Left lobe of liver (tissue), 2 donors: ENCODE results near the gene ESYT1. TPM values are rescaled to one million over a fixed set of nuclear protein-coding genes. Genes with fewer than 3 reads are reported as not detected.

Experiments
- ATAC-seq: fragments of 200-7000 bp; cut with Tn5 transposase; one replicate; pipeline ENCODE4 v1.9.1; 2020; ENCODE audit warnings: mild to moderate bottlenecking, moderate library complexity
- DNase-seq: peaks from one replicate; pipeline ENCODE4 v3.0.0-alpha.2; 2020; ENCODE audit warnings: low spot score
- total RNA-seq: library from RNA; stranded (reverse); gene quantifications from one replicate; pipeline ENCODE4 v1.2.1, GENCODE V29; 2021
- donor health status: DM: no; HTN: no; CAD: no; lungs with moderate emphysema.
- donor health status: DM: no; HTN: yes; CAD: no.

The ESYT1 gene
- total RNA-seq, 1 donor from 2014 or later, result 62.2 TPM

DNA sequence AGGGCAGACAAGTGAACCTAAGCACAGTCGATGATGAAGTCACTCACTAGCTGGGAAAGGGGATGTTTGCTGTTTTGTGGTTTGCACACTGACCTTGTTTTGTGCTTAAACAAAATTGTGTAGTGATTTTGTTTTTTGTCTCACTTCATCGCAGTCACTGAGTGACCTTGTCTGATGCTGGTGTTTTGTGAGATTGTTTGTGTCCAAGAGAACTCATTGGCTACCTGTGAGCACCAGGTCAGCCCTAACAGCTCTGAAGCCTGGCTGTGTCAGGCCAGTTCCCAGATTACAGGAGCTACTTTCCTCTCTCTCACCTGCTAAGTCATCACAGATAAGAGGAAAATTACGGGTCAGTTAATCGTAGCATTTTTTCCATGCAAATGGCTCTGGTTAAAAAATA lies 3.9 kb upstream of the ESYT1 start:
- ATAC-seq (no peak), DNase-seq (no peak)

GRCh38 chr12:56126732-56127239 lies 1.3 kb upstream of the ESYT1 start:
- no peak for ATAC-seq
- DNase-seq, result no peak

GRCh38 chr12:56127485-56127887 lies 581 bp upstream of the ESYT1 start:
- ATAC-seq (no peak), DNase-seq (no peak)

GRCh38 chr12:56128670-56129205 lies 671 bp downstream of the ESYT1 start:
- ATAC-seq (peak; percentile 29), DNase-seq (no peak)

DNA sequence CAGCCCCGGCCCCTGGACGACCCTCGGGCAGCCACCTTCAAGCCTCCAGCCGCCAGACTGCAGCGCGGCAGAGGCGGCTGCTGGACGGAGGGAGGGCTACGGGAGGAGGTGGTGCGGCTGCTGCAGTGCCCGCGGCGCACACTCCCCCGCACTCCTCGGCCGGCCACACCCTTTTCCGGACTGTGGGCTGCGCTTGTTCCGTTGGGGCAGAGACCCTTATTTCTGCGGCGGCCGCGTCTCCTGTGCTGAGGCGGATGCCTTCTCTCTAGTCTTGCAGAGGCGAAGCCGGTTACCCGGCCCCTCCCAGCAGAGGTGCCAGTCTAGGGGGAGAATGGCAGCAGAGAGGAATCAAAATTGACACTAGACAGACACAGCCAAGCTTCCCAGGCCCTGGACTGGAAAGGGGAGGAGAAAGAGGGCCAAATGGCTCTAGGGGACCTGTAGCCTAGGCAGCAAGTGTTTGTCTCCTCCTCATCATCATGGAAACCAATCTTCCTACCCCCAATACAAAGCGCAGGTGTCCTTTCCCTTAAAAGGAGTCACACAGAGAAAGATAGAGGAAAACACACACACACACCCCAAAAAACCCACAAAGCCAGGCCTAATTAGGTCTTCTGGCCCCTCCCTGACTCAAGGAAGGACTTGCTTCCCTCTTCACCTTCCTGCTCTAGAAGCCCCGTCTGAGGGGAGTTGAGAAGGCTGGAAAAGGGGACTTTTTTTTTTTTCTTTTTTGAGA lies 1.3 kb downstream of the ESYT1 start:
- peak; percentile 40 for ATAC-seq

GRCh38 chr12:56129942-56130495 lies 2.0 kb downstream of the ESYT1 start:
- ATAC-seq (no peak), DNase-seq (no peak)

More for the DNA sequence above, 1.3 kb downstream of the ESYT1 start:
- peak; percentile 64 for DNase-seq

DNA sequence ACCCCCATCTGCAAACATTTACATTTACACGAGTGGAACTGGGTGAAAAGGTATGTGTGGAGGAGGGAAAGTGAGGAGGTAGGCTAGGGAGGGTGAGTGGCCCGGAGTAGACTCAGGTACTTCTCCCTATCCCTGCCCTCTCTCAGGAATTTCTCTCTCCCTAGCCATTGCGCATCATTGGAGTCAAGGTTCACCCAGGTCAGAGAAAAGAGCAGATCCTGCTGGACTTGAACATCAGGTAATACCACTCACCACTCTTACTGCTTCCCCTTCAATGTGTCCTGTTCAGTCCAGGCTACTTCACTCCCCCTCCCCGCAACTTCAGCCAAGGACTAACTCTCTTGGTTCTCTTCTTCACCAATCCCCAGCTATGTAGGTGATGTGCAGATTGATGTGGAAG lies 2.8 kb downstream of the ESYT1 start:
- DNase-seq (no peak), ATAC-seq (no peak)

GRCh38 chr12:56134897-56135296 lies 6.8 kb downstream of the ESYT1 start:
- ATAC-seq (no peak), DNase-seq (no peak)

GRCh38 chr12:56137853-56138571 lies 9.9 kb downstream of the ESYT1 start:
- ATAC-seq, result no peak
- no peak for DNase-seq

- DNase-seq (no peak), ATAC-seq (no peak)
These were observed 14.1 kb downstream of the ESYT1 start for GRCh38 chr12:56141946-56142784.

- ATAC-seq (no peak), DNase-seq (no peak)
These were observed 15.2 kb downstream of the ESYT1 start for GRCh38 chr12:56143217-56143616.

DNA sequence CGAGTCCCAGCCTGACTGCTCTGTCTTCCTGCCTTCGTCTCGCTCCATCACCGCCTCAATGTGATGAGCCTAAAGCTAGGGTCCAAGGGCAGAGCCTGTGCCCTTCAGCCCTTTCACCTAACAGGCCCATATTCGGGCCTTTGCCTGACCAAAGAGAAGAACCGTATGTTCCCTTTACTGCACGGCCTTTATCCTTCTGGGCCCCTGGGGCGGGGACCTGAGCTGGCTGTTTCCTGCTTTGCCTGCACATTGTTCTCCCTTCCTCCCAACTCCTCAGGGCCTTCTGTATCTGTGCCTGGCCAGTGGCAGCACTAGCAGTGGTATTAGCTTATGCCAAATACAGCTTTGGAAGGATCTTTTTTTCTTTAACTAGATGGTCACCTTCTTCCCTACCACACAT lies 15.8 kb downstream of the ESYT1 start:
- ATAC-seq (peak; percentile 64), DNase-seq (no peak)

DNA sequence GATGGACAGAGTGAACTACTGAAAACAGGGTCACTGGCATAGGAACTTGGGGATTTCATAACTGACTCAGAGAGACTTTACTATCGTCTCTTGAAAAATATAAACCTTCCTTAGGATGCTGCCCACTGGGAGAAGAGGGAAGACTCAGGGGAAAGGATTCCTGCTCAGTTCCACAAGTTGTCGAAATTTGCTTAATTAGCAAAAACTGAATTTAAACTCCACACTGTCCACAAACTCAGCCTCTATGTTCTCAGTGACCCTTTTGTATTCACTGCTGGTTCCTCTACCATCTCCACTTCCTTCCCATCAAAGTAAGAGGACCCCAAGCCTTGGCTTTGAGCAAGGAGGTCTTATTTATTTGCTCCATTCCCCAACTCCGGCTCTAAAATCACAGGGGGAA lies 17.1 kb downstream of the ESYT1 start:
- DNase-seq (no peak), ATAC-seq (no peak)

GRCh38 chr12:56146492-56147460 lies 18.7 kb downstream of the ESYT1 start:
- ATAC-seq (peak; percentile 9), DNase-seq (no peak)

GRCh38 chr12:56150563-56150962 lies 22.5 kb downstream of the ESYT1 start:
- DNase-seq, result no peak
- no peak for ATAC-seq

- DNase-seq (no peak), ATAC-seq (peak; percentile 51)
These were observed 23.6 kb downstream of the ESYT1 start for GRCh38 chr12:56151672-56152131.

DNA sequence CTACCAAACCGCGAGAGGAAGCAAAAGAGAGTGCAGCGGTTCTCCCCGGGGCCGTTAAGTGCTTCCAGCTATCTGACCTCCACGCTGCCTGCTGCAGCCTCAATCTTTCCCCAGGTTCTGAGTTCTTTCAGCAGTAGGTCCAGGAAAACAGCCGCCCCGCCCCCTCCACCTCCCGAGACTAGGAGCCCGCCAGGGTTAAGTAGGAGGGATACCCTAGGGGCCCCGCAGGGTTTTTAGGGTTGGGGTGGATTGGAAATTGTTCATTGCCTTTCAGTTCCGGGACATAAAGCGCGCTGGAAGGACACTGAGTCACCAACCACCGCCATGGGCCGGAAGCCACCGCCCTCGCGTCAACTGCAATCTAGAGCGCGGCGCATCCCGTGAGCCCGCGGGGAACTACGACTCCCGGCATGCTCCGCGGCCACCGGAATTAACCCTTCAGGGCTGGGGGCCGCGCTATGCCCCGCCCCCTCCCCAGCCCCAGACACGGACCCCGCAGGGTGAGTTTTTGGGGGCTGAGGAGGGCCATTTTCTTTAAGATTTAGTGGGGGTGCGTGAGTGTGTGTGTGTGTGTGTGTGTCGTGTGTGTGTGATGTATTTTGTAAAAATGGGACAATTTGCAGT lies 24.2 kb downstream of the ESYT1 start, which contains the start of gene MYL6B:
Gene MYL6B (plus strand): TSS at position 456 of the 624 bp plus-strand sequence. CDS start 1,332 bp downstream, outside the sequence.
- peak; percentile 94 for DNase-seq
- peak; percentile 93 for ATAC-seq

DNA sequence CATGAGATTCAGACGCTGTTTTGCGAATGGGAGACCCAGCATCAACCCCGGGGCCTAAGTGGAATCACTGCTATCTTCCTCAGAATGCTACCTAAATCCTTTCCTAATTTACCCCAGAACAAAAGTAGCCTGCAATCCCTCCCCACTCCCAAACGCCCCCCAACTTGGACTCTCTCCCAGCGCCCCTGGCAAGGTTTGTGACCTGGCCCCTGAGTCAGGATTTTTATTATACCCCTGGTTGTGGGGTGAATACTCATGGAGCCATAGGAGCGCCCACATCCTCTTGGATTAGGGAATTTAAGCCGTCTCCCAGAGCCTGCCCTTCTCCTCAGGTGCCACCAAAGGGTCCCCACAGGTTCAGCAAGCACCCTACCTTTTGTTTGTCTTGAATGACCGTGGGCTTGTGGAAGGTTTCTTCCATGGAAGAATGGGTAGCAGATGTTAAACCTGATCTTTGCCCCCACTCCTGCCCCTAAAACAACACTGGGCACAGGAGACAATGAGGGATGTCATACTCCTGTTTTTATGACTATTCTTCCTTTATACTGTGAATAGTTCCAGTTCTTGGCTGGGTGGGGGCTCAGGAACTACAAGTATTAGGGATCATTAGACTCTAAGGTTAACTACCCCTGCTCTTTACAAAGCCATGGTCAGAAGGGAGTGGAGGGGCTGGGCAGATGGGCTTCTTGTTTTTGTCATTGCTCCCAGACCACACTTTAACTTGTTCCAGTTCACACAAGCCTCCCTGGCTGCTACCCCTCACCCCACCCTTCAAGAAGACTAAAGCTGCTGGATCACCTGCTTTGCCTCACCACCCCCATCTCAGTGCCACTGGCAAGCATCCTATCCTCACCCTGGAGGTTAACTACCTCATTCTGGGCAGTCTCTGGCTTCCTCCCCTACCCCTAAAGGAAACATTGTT lies 24.9 kb downstream of the ESYT1 start:
- no peak for ATAC-seq
- DNase-seq, result no peak
